Epithelial cell of esophagus (primary cell): ENCODE measurements around the gene ADGRL1.
"Not testable (repeated sequence)": the region's sequence is repeated elsewhere in the genome, so short reads cannot be mapped to it uniquely, and the experiment has no call there.

Experiments
- DNase-seq: peaks from one replicate; pipeline ENCODE4 v3.0.0; 2010; ENCODE audit warnings: low read depth
- H3K4me3 ChIP-seq: 2 replicates; pipeline ENCODE4 v1.5.1; 2011; ENCODE audit warnings: mild to moderate bottlenecking, low read length, control low read depth
- TF ChIP-seq, protein P1 (sequence below): IDR thresholded peaks from 2 replicates; pipeline ENCODE4 v1.5.1; 2011; ENCODE audit warnings: low read depth, mild to moderate bottlenecking, low read length, control low read depth, inconsistent platforms; ENCODE audit not compliant: insufficient read depth; ENCODE audit errors: missing control alignments

ADGRL1 gene

DNA sequence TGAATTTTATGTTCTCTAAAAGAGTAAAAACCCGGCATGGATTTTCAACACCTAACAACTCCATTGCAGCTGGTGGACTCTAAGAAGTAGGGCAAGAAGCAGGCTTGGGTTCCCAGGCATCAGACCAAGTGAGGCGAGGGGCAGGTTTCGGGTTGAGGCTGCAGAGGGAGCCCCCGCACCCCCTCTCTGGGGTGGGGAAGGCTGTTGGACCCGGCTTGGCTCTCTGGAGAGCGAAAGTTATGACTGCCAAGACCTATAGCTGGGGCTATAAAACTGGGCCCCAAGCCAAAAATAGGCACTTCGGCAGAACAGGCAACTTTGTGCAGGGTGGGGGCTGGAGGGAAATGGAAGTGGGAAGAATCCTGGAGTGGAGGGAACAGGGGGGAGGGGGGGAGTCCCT lies 1.8 kb upstream of the ADGRL1 start:
- not testable (repeated sequence) for H3K4me3 ChIP-seq, DNase-seq

DNA sequence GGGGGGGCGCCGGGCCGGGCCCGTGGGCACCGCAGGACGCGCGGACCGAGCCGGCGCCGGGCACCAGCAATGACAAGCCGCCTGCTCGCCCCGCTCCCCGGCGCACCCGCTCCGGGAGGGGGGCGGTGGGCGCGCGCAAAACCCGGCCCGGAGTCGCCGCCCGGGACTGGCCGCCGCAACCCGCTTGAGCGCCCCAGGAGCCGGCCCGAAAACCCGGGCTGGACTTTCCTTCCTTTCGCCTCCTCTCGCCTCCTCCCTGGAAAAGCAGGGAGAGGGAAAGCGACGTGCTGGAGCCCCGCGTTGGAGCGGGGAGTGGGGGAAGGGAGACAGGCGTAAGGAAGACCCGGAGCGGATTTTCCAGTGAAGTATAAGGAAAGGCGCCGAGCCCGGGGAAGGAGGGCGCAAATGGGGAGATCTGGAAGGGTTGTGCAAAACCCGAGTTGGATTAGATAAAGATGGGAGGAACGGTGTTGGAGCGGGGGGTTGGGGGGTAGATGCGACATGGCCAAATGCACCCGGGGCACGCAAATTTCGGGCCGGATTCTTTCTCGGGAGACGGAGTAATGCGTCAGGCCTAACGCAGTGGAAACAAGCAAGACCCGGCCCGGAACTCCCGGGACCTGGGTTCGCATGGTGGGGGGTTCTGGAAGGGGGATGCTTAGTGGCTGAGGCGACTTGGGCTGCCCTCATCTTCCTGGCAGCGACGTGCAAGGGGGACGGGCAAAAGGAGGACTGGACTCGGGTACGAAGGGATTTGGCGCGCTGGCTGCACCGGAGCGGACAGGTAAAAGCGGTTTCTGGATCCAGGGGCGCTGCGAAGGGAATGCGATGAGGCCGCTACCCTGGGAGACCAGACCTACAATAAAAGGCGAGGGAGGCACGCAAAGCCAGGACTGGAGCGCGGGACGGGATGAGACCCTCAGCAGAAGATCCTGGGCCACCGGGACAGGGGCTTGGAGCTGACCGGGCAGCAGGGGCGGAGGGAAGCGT lies 1.1 kb upstream of the ADGRL1 start:
- DNase-seq = peak; percentile 98
- peak overlapping the region; percentile 50 for H3K4me3 ChIP-seq

DNA sequence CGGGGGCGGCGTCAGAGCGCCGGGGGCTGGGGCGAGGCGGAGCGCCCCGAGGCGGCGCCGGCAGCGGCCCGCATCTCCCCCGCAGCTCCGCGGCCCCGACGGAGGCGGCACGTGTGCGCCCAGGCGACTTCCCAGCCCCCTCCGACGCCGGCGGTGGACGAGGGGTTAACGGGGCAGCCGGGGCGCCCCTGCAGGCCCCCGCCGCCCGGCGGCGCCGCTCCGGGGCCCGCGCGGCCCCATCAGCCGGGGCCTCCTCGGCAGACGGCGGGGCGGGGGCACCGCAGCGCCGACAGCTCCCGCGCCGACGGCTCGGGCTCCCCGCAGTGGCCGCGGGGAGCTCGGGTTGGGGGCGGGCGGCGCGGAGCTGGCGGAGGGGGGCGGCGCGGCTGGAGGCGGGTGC lies 339 bp upstream of the ADGRL1 start:
- H3K4me3 ChIP-seq = peak overlapping the region; percentile 45
- not testable (repeated sequence) for DNase-seq

DNA sequence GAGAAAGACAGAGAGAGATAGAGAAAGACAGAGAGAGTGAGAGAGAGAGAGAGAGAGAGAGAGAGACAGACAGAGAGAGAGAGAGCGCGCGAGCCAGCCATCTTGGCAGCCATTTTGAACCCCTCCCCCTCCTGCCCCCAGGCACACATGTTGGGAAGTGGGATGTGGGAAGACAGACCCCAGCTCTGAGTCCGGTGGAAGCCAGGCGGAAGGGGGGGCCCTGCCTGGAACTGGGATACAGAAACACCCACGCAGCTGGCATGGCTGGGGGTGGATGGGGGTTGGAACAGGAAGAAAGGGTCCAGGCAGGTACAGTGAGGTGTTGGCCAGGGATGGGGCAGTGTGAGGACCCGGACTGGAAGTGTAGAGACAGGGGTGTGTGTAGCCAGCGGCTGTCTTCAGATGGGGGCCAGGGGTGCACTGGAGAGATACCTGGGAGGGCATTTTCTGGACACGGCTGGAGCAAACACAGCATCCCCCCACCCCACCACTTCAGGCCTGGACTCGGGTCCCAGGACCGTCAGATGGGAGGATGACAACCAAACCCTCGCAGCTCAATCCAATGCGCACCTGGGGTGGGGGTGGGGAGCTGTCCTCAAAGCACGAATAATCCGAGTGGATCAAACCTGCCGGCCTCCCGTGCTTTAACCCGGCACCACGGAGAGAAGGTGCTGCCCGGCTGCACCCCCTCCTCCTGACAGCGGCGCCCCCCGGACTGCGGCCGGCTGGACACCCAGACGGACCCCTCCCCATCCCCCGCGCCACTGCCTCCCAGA lies 1.1 kb downstream of the ADGRL1 start:
- DNase-seq = not testable (repeated sequence)
- peak overlapping the region; percentile 45 for H3K4me3 ChIP-seq

DNA sequence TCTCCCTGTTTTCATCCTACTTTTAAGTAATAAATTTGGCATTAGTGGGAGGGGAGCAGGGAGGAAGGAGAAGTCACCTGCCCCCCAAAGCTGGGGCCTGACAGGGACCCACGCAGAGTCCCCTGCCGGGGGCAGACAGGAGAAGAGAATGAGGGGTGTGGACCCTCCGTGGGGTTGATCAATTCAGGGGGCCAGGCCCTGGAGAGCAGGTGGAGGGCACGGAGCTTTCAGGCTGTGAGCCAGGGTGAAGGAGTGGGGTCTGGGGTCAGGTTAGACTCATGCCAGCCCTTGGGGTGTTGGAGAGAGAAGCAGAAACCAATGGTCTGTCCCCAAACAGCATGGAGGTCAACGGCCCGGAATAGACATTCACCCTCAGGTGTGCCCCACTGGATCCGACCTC lies 1.8 kb downstream of the ADGRL1 start:
- not testable (repeated sequence) for DNase-seq

DNA sequence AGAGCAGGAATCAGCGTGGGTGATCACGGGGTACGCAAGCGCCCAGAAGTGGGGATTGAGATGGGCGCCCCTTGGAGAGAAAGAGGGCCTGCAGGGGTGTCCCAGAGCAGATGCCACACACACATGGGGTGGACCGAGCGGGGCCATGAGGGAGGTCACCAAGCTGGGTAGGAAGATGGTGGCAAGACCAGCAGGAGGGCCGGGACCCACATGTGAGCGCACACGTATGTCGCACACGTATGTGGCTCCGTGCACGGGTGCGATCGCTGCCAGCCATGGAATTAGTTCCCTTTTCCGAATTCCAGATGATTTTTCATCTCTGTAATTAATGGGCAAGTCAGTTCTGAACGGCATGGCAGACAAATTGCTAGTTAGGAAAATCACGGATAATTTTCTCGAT lies 2.2 kb downstream of the ADGRL1 start:
- H3K4me3 ChIP-seq, DNase-seq: not testable (repeated sequence)

More for the DNA sequence above, 1.8 kb downstream of the ADGRL1 start:
- H3K4me3 ChIP-seq = peak overlapping the region; percentile 45

DNA sequence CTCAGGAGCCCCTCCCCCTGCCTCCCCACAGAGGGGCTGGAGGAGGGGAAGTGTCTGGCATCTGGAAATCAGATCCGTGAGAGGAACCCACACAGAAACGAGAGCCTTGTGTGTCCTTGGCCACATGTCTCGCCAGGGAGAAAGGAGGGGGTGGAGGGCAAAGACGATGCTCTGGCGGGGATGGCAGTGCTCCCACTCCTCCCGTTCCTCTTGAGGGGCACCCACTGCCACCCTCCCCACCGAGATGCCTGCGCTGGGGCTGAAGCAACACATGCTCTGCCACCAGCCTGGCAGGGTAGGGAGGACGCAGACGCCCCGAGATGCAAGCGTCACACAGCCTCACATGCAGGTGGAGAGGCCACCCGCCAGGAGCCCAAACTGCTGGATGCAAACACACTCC lies 2.8 kb downstream of the ADGRL1 start:
- DNase-seq = no peak
- TF ChIP-seq, protein P1, sequence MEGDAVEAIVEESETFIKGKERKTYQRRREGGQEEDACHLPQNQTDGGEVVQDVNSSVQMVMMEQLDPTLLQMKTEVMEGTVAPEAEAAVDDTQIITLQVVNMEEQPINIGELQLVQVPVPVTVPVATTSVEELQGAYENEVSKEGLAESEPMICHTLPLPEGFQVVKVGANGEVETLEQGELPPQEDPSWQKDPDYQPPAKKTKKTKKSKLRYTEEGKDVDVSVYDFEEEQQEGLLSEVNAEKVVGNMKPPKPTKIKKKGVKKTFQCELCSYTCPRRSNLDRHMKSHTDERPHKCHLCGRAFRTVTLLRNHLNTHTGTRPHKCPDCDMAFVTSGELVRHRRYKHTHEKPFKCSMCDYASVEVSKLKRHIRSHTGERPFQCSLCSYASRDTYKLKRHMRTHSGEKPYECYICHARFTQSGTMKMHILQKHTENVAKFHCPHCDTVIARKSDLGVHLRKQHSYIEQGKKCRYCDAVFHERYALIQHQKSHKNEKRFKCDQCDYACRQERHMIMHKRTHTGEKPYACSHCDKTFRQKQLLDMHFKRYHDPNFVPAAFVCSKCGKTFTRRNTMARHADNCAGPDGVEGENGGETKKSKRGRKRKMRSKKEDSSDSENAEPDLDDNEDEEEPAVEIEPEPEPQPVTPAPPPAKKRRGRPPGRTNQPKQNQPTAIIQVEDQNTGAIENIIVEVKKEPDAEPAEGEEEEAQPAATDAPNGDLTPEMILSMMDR = no peak
- H3K4me3 ChIP-seq = no peak overlapping the region

DNA sequence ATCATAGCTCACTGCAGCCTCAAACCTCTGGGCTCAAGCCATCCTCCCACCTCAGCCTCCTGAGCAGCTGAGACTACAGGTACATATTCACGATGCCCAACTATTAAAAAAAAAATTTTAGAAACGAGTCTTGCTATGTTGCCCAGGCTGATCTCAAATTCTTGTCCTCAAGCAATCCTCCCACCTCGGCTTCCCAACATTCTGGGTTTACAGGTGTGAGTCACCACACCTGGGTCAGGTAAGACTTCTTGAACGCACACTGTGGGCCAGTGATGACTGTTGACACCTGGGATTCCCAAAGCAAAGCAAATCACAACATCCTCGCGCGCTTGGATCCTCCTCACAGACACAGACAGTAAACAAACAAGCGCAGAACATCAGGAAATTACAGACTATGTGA lies 4.5 kb downstream of the ADGRL1 start:
- peak; percentile 14 for DNase-seq

DNA sequence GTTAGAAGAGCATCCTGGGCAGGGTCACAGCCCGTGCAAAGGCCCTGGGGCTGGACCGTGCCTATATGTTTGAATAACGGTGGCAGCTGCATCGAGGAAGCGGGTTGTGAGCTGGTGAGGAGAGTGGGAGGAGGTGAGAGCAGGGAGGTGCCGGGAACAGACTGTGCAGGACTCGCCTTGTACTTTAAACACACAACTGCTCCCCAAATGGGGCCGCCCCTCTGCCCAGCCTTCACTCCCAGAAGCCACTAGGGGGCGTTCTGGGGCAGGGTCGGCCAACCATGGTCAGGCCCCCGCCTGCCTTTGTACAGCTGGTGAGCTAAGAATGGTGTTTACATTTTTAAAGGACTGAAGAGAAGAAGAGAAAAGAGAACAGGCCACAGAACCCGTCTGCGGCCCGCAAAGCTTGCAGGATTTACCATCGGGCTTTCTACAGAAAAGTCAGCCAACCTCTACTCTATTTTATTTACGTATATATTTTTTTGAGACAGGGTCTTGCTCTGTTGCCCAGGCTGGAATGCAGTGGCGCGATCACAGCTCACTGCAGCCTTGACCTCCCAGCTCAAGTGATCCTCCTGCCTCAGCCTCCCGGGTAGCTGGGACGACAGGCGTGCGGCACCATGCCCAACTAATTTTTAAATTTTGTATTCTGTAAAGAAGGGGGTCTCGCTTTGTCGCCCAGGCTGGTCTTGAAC lies 5.7 kb downstream of the ADGRL1 start:
- TF ChIP-seq, protein P1 = peak; percentile 47
- DNase-seq = peak; percentile 15
- not testable (repeated sequence) for H3K4me3 ChIP-seq

More for the DNA sequence above, 4.5 kb downstream of the ADGRL1 start:
- not testable (repeated sequence) for H3K4me3 ChIP-seq

DNA sequence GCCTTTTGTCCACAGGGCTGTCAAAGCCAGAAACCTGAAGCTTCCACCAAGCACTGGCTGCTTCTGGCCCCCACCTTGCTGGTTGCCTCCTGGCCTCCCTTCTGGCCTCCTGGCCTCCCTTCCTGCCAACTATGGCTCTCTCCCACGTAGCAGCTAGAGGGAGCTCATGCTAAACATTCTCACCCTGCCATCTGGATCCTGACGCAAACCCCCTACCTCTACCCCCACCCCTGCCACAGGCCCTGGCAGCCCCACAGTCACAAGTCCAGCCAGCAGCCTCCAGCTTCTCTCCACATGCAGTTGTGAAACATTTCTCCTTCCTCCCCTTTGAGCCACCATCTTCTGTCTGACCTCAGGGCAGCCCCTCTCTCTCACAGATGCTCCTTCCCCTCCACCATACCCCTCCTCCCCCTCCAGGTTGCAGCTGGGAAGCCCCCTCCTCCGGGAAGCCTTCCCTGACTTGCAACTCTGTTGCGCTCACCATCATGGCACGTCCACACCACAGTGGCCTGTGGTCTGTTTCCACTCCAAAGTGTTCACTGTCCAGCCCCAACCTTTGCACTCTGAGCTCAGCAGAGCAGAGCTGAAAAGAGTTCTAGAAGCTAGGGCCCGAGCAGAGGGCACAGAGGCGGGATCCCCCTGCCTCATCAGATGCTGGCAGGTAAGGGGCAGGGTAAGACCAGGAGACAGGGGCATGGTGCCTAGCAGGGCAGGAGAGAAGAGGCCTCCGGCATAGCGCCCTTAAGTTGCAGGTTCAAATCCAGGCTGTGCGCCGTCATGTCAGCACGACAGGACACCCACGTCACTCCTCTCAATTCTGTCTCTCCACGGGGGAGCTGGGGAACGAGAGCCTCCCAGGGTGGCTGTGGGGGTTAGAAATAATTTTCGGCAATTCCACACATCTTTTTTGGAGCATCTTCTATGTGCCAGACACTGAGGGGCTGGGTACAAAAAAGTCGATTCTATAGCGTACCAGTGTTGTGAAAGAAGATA lies 7.3 kb downstream of the ADGRL1 start:
- DNase-seq = no peak
- H3K4me3 ChIP-seq = no peak overlapping the region
- TF ChIP-seq, protein P1 = no peak
